Fibroblast of upper back skin (primary cell): ENCODE measurements around the gene FIZ1.
A peak's percentile ranks its signal among the peaks of the same experiment; 100 is the strongest.

ENCODE experiments used
- DNase-seq: peaks from one replicate; pipeline ENCODE4 v3.0.0-alpha.2; 2013

The FIZ1 gene

GRCh38 chr19:55635856-55636440 is 36.6 kb upstream of the FIZ1 start:
- no peak for DNase-seq

- DNase-seq, result no peak
Observed at GRCh38 chr19:55635334-55635717, 36.0 kb upstream of the FIZ1 start.

GRCh38 chr19:55633861-55634260 is 34.5 kb upstream of the FIZ1 start:
- DNase-seq, result no peak

GRCh38 chr19:55632463-55632834 is 33.1 kb upstream of the FIZ1 start:
- peak; percentile 93 for DNase-seq

GRCh38 chr19:55626350-55626749 is 27.0 kb upstream of the FIZ1 start:
- DNase-seq, result no peak

GRCh38 chr19:55625004-55625326 is 25.6 kb upstream of the FIZ1 start:
- DNase-seq, result no peak

- peak; percentile 92 for DNase-seq
Observed at GRCh38 chr19:55624109-55625003, 25.0 kb upstream of the FIZ1 start, which contains the start of gene ZNF784. TSS of gene ZNF784 (minus strand) at chr19:55624566. CDS start at chr19:55624561, 5 bp downstream.

- DNase-seq, result no peak
Observed at GRCh38 chr19:55623561-55623960, 24.2 kb upstream of the FIZ1 start.

GRCh38 chr19:55623130-55623529 is 23.8 kb upstream of the FIZ1 start:
- no peak for DNase-seq

GRCh38 chr19:55622242-55622969 is 23.1 kb upstream of the FIZ1 start:
- no peak for DNase-seq

- no peak for DNase-seq
Observed at GRCh38 chr19:55621673-55622231, 22.4 kb upstream of the FIZ1 start.

- no peak for DNase-seq
Observed at GRCh38 chr19:55621205-55621672, 21.9 kb upstream of the FIZ1 start.

- DNase-seq, result peak; percentile 88
Observed at GRCh38 chr19:55620410-55621204, 21.3 kb upstream of the FIZ1 start.

- peak; percentile 21 for DNase-seq
Observed at GRCh38 chr19:55619286-55619685, 20.0 kb upstream of the FIZ1 start.

GRCh38 chr19:55618426-55618825 is 19.1 kb upstream of the FIZ1 start:
- DNase-seq, result no peak

GRCh38 chr19:55617426-55617825 is 18.1 kb upstream of the FIZ1 start:
- DNase-seq, result no peak

- DNase-seq, result no peak
Observed at GRCh38 chr19:55616395-55616875, 17.1 kb upstream of the FIZ1 start.

- no peak for DNase-seq
Observed at GRCh38 chr19:55615543-55616394, 16.5 kb upstream of the FIZ1 start.

- DNase-seq, result no peak
Observed at GRCh38 chr19:55614711-55615542, 15.6 kb upstream of the FIZ1 start.

- no peak for DNase-seq
Observed at GRCh38 chr19:55613930-55614710, 14.8 kb upstream of the FIZ1 start.
